Measurements from ENCODE around the gene SLC5A1.
"Not testable (repeated sequence)": the region's sequence is repeated elsewhere in the genome, so short reads cannot be mapped to it uniquely, and the experiment has no call there.

SLC5A1 gene

DNA sequence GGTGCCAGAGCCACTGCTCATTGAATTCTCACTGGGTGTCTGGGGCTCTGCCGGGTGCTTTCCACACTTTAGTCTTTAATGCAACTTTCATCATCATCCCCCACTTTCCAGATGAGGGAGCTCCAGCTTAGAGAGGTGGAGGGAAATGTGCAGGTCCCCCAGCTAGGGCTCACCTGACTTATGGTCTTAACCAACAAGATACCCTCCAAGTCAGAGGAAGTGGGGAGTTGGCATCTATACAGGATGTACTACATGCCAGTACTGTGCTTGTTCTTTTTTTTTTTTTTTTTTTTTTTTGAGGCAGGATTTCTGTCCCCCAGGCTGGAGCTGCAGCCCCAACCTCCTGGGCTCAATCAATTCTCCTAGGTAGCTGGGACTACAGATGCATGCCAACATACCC lies 89.7 kb downstream of the SLC5A1 start:
- no peaks in the 10 kb centered on the region for H3K36me3 ChIP-seq (replicated peaks; ENCODE audit: insufficient read depth, low read length)
- DNase-seq, result no peak
- H3K27me3 ChIP-seq (replicated peaks; ENCODE audit: insufficient read depth, low read length), result no peaks in the 10 kb centered on the region
- TF ChIP-seq, protein P1, sequence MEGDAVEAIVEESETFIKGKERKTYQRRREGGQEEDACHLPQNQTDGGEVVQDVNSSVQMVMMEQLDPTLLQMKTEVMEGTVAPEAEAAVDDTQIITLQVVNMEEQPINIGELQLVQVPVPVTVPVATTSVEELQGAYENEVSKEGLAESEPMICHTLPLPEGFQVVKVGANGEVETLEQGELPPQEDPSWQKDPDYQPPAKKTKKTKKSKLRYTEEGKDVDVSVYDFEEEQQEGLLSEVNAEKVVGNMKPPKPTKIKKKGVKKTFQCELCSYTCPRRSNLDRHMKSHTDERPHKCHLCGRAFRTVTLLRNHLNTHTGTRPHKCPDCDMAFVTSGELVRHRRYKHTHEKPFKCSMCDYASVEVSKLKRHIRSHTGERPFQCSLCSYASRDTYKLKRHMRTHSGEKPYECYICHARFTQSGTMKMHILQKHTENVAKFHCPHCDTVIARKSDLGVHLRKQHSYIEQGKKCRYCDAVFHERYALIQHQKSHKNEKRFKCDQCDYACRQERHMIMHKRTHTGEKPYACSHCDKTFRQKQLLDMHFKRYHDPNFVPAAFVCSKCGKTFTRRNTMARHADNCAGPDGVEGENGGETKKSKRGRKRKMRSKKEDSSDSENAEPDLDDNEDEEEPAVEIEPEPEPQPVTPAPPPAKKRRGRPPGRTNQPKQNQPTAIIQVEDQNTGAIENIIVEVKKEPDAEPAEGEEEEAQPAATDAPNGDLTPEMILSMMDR (IDR thresholded peaks at IDR 0.05; ENCODE audit: low read length), result no peak
- TF ChIP-seq EZH2phosphoT487 (IDR thresholded peaks at IDR 0.05; ENCODE audit: low read length), result no peak
- no peak for TF ChIP-seq EZH2 (optimal IDR thresholded peaks at IDR 0.05; ENCODE audit: low read depth, low read length)
- no peaks in the 10 kb centered on the region for H3K9me3 ChIP-seq (replicated peaks; ENCODE audit: insufficient read depth, low read length)
- H3K27ac ChIP-seq (ENCODE audit: low read length), result no peak overlapping the region
- no peaks in the 10 kb centered on the region for H3K79me2 ChIP-seq (ENCODE audit: low read length)
- no peak overlapping the region for H3K4me3 ChIP-seq (ENCODE audit: low read length)
- H3K9ac ChIP-seq (ENCODE audit: low read length), result no peak overlapping the region
- H3K4me2 ChIP-seq (ENCODE audit: low read depth, low read length), result no peak overlapping the region
- no peak overlapping the region for H2AFZ ChIP-seq (ENCODE audit: low read length)
- no peaks in the 10 kb centered on the region for H3K9me2 ChIP-seq (replicated peaks; ENCODE audit: insufficient read depth, low read length)
- no peaks in the 10 kb centered on the region for H4K20me1 ChIP-seq (ENCODE audit: insufficient read depth, low read length)
- no peaks in the 10 kb centered on the region for H3K4me1 ChIP-seq (ENCODE audit: low read length)
- H3F3A ChIP-seq (ENCODE audit: insufficient read depth, low read length), result 0 out of 2 replicates have a peak, but pooled peaks cover 4% of the 10 kb centered on the region

DNA sequence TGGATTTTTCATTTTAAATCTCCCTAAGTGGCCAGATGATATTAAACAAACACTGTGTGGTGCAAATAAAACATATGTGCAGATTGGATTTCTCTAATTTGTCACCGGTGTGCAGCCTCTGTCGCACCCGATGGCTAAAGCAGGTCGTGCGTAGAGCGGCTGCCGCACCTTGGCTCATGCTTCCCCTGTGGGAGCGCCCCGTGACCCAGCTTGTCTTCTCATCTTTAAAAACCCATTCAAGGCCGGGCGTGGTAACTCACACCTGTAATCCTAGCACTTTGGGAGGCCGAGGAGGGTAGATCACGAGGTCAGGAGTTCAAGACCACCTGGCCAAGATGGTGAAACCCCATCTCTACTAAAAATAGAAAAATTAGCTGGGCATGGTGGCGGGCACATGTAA lies 91.7 kb downstream of the SLC5A1 start:
- not testable (repeated sequence) for H3K27me3 ChIP-seq (replicated peaks; ENCODE audit: insufficient read depth, low read length); H3K79me2 ChIP-seq (ENCODE audit: low read length); H3K4me1 ChIP-seq (ENCODE audit: low read length); H3K27ac ChIP-seq (ENCODE audit: low read length); H3K9ac ChIP-seq (ENCODE audit: low read length); H3K4me2 ChIP-seq (ENCODE audit: low read depth, low read length); H3K9me3 ChIP-seq (replicated peaks; ENCODE audit: insufficient read depth, low read length); H3K9me2 ChIP-seq (replicated peaks; ENCODE audit: insufficient read depth, low read length); DNase-seq; H4K20me1 ChIP-seq (ENCODE audit: insufficient read depth, low read length); H3F3A ChIP-seq (ENCODE audit: insufficient read depth, low read length); H3K4me3 ChIP-seq (ENCODE audit: low read length); H3K36me3 ChIP-seq (replicated peaks; ENCODE audit: insufficient read depth, low read length); H2AFZ ChIP-seq (ENCODE audit: low read length)

DNA sequence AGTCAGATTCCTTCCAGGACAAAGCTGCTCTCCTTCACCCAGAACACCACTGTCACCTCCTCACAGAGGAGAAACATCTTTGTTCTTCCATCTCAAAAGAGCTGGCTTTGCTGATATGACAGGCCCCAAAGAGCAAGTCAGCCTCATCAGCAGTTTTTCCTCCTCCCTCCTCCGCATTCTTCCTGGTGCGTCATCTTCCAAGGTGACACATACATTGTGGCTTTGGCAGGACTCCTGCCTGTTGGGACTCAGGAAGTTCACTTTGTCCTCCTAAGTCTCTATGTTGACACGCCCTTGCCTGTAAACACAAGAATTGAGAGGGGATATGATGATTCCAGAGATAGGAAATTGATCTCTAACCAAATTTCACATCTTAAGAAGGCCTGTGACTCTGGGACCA lies 92.9 kb downstream of the SLC5A1 start:
- not testable (repeated sequence) for H3K79me2 ChIP-seq (ENCODE audit: low read length); DNase-seq; H2AFZ ChIP-seq (ENCODE audit: low read length); H3K9me3 ChIP-seq (replicated peaks; ENCODE audit: insufficient read depth, low read length); H3K4me2 ChIP-seq (ENCODE audit: low read depth, low read length); H3F3A ChIP-seq (ENCODE audit: insufficient read depth, low read length); H3K9me2 ChIP-seq (replicated peaks; ENCODE audit: insufficient read depth, low read length); H3K4me1 ChIP-seq (ENCODE audit: low read length); H3K27me3 ChIP-seq (replicated peaks; ENCODE audit: insufficient read depth, low read length); H4K20me1 ChIP-seq (ENCODE audit: insufficient read depth, low read length); H3K4me3 ChIP-seq (ENCODE audit: low read length); H3K9ac ChIP-seq (ENCODE audit: low read length); H3K36me3 ChIP-seq (replicated peaks; ENCODE audit: insufficient read depth, low read length); H3K27ac ChIP-seq (ENCODE audit: low read length)

DNA sequence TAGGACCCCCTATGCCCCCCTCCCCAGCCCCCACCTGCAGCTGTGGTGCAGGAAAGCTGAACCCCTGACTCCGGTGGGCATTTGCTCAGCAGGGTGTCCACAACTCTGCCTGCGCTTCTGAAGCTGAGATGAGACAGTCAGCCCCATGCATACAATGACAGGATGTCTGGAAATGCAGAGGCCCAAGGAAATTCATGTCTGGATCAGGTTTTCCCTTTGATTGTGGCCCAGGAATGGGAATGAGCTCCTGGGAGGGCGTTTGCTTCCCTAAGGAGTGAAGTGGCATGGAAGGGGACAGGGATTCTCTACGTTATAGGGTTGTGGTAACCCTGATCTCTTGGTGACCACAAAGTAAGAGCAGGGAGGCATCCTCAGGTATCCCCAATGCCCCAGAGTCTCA lies 93.8 kb downstream of the SLC5A1 start:
- H3K4me3 ChIP-seq (ENCODE audit: low read length); H3K79me2 ChIP-seq (ENCODE audit: low read length); H3K9ac ChIP-seq (ENCODE audit: low read length); H3K36me3 ChIP-seq (replicated peaks; ENCODE audit: insufficient read depth, low read length); H3K4me1 ChIP-seq (ENCODE audit: low read length); H3K27me3 ChIP-seq (replicated peaks; ENCODE audit: insufficient read depth, low read length); H3K27ac ChIP-seq (ENCODE audit: low read length); H3K4me2 ChIP-seq (ENCODE audit: low read depth, low read length); DNase-seq; H4K20me1 ChIP-seq (ENCODE audit: insufficient read depth, low read length); H3K9me2 ChIP-seq (replicated peaks; ENCODE audit: insufficient read depth, low read length); H3K9me3 ChIP-seq (replicated peaks; ENCODE audit: insufficient read depth, low read length); H2AFZ ChIP-seq (ENCODE audit: low read length); H3F3A ChIP-seq (ENCODE audit: insufficient read depth, low read length): not testable (repeated sequence)

DNA sequence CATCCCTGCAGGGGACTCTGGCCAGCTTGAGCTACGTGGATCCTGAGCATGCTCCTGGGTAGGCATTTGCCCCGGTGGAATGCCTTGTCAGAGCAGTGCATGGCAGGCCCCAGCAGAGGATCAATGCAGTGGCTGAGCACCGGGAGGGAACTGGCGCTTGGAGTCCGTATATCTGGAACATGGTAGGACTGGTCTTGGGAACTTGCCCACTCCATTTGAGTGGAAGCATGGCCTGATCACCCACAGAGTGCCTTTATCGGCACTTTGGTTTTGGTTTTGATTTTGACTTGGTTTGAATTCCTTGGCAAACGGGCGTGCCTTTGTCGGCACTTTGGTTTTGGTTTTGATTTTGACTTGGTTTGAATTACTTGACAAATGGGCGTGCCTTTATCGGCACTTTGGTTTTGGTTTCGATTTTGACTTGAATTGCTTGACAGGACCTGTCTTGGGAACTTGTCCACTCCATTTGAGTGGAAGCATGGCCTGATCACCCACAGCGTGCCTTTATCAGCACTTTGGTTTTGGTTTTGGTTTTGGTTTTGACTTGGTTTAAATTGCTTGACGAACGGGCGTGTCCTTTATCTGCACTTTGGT lies 94.8 kb downstream of the SLC5A1 start:
- Histone ChIP-seq H3K4me3 (ENCODE audit: low read length) (peak overlapping the region; percentile 62), H3K9ac (ENCODE audit: low read length) (peak overlapping the region; percentile 42; the same call in 1 of the 2 replicates)
- DNase-seq, result peak; percentile 94

DNA sequence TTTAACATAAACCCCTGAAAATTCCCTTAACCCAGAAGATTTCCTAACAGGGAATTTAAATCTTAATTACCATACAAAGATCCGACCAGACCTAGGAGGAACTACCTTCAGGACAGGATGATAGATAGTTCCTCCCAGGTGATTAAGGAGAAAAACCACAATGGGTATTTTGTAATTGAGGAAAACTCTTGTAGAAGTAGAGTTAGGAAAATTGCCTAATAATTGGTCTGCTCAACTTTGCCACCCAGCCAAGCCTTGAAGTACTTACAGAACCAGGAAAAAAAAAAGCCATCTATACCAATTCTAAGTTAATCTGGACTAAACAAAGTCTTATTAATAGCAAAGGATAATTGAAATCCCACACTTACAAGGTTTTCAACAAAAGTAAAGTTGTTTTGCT lies 95.5 kb downstream of the SLC5A1 start:
- not testable (repeated sequence) for H3K27me3 ChIP-seq (replicated peaks; ENCODE audit: insufficient read depth, low read length); H3K79me2 ChIP-seq (ENCODE audit: low read length); H3K36me3 ChIP-seq (replicated peaks; ENCODE audit: insufficient read depth, low read length); H3K4me1 ChIP-seq (ENCODE audit: low read length); H3K27ac ChIP-seq (ENCODE audit: low read length); H3F3A ChIP-seq (ENCODE audit: insufficient read depth, low read length); H4K20me1 ChIP-seq (ENCODE audit: insufficient read depth, low read length); H3K9me2 ChIP-seq (replicated peaks; ENCODE audit: insufficient read depth, low read length); H3K9me3 ChIP-seq (replicated peaks; ENCODE audit: insufficient read depth, low read length); DNase-seq
- Histone ChIP-seq H2AFZ (ENCODE audit: low read length) (peak overlapping the region; percentile 99; the same call in 1 of the 2 replicates), H3K9ac (ENCODE audit: low read length) (peak overlapping the region; percentile 42; the same call in 1 of the 2 replicates), H3K4me3 (ENCODE audit: low read length) (peak overlapping the region; percentile 62), H3K4me2 (ENCODE audit: low read depth, low read length) (peak overlapping the region; percentile 88; the same call in 1 of the 2 replicates)

More for the DNA sequence above, 94.8 kb downstream of the SLC5A1 start:
- not testable (repeated sequence) for H3K36me3 ChIP-seq (replicated peaks; ENCODE audit: insufficient read depth, low read length); H3F3A ChIP-seq (ENCODE audit: insufficient read depth, low read length); H3K79me2 ChIP-seq (ENCODE audit: low read length); H3K9me3 ChIP-seq (replicated peaks; ENCODE audit: insufficient read depth, low read length); H4K20me1 ChIP-seq (ENCODE audit: insufficient read depth, low read length); H3K9me2 ChIP-seq (replicated peaks; ENCODE audit: insufficient read depth, low read length); H3K4me1 ChIP-seq (ENCODE audit: low read length); H3K27me3 ChIP-seq (replicated peaks; ENCODE audit: insufficient read depth, low read length)
- H3K4me2 ChIP-seq (ENCODE audit: low read depth, low read length), result peak overlapping the region; percentile 88
- peak overlapping the region; percentile 99 for H2AFZ ChIP-seq (ENCODE audit: low read length)
- peak overlapping the region; percentile 46; the same call in 1 of the 2 replicates for H3K27ac ChIP-seq (ENCODE audit: low read length)

All from MM.1S (cell line).